Common myeloid progenitor, CD34-positive (primary cell): Measurements from ENCODE around the gene ZNF775.

Experiments
- CTCF ChIA-PET: fragments of 350-600 bp; sonication (Branson Sonifier 250); formaldehyde crosslinking; loops from one replicate; lab custom pipeline; 2021; ENCODE audit warnings: antibody characterized with exemption; lab: Charles Lee
- POLR2A ChIA-PET: fragments of 350-600 bp; sonication (Branson Sonifier 250); formaldehyde crosslinking; loops from one replicate; lab custom pipeline; 2021; ENCODE audit warnings: antibody characterized with exemption; lab: Charles Lee
- DNase-seq, 3 donors: peaks; one replicate each; pipeline versions ENCODE4 v3.0.0 to v3.0.0-alpha.2; 2013
- H3K27ac ChIP-seq, 2 experiments: 1 replicate in 1 of 2; 2 replicates in 1 of 2; pipeline ENCODE4 v1.7.0; 2013; ENCODE audit warnings: inconsistent platforms in 2 of 2, low read length in 2 of 2, mild to moderate bottlenecking in 2 of 2, low read depth in 1 of 2, moderate library complexity in 1 of 2; ENCODE audit not compliant: severe bottlenecking in 2 of 2, insufficient read depth in 1 of 2, poor library complexity in 1 of 2
- H3K27me3 ChIP-seq, 5 experiments: replicated peaks in 2 of 5; 1 replicate in 3 of 5; 2 replicates in 2 of 5; pipeline versions ENCODE4 v1.6.1 to v1.7.0; 2013; ENCODE audit warnings: low read length in 4 of 5, mild to moderate bottlenecking in 2 of 5, moderate library complexity in 2 of 5, inconsistent platforms in 1 of 5; ENCODE audit not compliant: insufficient read depth in 5 of 5, control insufficient read depth in 4 of 5
- H3K36me3 ChIP-seq, 4 experiments: 1 replicate in 2 of 4; 2 replicates in 2 of 4; pipeline versions ENCODE4 v1.6.1 to v1.7.0; 2013; ENCODE audit warnings: low read length in 3 of 4, control low read depth in 1 of 4, mild to moderate bottlenecking in 1 of 4; ENCODE audit not compliant: control insufficient read depth in 4 of 4, insufficient read depth in 4 of 4
- H3K4me1 ChIP-seq, 4 experiments: 1 replicate in 3 of 4; 2 replicates in 1 of 4; pipeline versions ENCODE4 v1.6.1 to v1.7.1; 2013; ENCODE audit warnings: low read length in 3 of 4, mild to moderate bottlenecking in 3 of 4, control low read depth in 1 of 4, inconsistent platforms in 1 of 4, moderate library complexity in 1 of 4; ENCODE audit not compliant: control insufficient read depth in 4 of 4, insufficient read depth in 4 of 4; ENCODE audit errors: control extremely low read depth in 1 of 4
- H3K4me3 ChIP-seq, 7 experiments: 1 replicate in 4 of 7; 2 replicates in 3 of 7; pipeline versions ENCODE4 v1.5.1 to v1.7.0; 2013; ENCODE audit warnings: mild to moderate bottlenecking in 7 of 7, low read length in 6 of 7, moderate library complexity in 6 of 7, inconsistent platforms in 2 of 7, low read depth in 2 of 7, control low read depth in 1 of 7; ENCODE audit not compliant: insufficient read depth in 4 of 7, control insufficient read depth in 1 of 7; ENCODE audit errors: extremely low read depth in 1 of 7
- H3K9me3 ChIP-seq, 5 experiments: 1 replicate in 4 of 5; 2 replicates in 1 of 5; pipeline versions ENCODE4 v1.6.1 to v1.7.1; 2013; ENCODE audit warnings: low read length in 4 of 5, mild to moderate bottlenecking in 2 of 5, inconsistent platforms in 1 of 5, low read depth in 1 of 5, moderate library complexity in 1 of 5; ENCODE audit not compliant: control insufficient read depth in 4 of 5, insufficient read depth in 2 of 5; ENCODE audit errors: control extremely low read depth in 1 of 5
- WGBS: methylation state at CpG from one replicate; pipeline ENCODE4 v1.1.5; 2013; ENCODE audit not compliant: insufficient coverage; 5-methylcytosine and 5-hydroxymethylcytosine counted together

The ZNF775 gene

DNA sequence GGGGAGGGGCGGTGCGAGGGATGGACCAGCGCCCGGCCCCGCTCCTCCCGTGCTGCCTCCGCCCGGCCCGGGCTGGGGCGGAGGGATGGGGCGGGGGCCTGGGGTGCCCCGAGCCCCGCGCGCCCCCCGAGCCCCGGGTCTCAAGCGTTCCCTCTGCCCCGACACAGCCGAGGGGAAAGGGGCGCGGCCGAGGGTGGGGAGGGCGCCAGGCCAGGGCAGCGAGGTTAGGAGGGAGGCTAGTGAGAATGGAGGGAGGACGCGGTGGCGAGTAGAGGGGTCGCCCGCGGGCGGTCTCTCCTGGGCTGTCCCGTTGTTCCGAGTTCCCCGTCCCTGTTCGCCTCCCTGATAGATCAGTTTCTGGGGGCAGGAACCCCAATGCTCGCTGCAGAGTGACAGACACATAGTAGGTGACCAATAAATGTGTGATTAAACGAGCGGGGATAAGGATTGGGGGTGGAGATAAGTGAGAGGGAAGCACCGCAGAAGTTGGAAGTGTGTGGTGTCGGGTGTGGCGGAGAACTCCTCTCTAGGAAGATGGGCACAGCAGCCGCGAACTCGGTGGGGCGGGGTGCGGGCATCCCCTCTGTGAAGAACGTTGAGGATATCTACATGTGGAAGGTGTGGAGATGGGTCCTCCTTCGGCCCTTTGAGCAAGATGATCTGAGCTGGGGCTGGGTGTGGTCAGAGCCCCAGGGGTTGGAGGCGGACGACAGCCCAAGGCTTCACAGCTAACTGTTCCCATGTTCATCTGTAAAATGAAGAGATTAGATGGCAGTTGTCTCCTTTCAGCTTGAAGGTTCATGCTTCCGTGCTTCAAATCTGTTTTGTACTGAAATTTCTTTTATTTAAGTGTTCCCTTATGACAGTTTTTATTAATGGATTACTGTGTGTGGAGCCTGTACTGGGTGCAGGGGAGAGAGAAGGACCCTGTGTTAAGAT lies 580 bp downstream of the ZNF775 start:
- Histone ChIP-seq H3K36me3 (peaks cover 0 to 6% (median 2%) of the 10 kb centered on the region in 4 experiments), H3K4me3 (peak overlapping the region; percentile 73 to 90 (median 84)), H3K27ac (peak overlapping the region in 1 of 2 experiments; percentile 78), H3K4me1 (peaks cover 11 to 58% (median 30%) of the 10 kb centered on the region in 4 experiments), H3K27me3 (no peaks in the 10 kb centered on the region), H3K9me3 (no peaks in the 10 kb centered on the region)
- POLR2A ChIA-PET, result interaction anchor here (0.9 to 2.3 kb wide), 3 partner anchors 11 to 16 kb away, joined by 3 to 13 read pairs (median 12); partner anchors contain the start of gene REPIN1
- DNase-seq, result peak in 1 of 3 donors; percentile 51
- CTCF ChIA-PET, result interaction anchor here (0.9 to 2.0 kb wide), 4 partner anchors 9 to 26 kb away, joined by 3 to 7 read pairs (median 6); a partner anchor contains a TSS
- 2% methylated on average over 37 of the region's 52 CpGs for WGBS

GRCh38 chr7:150380463-150380862 lies 1.3 kb downstream of the ZNF775 start:
- ChIA-PET CTCF (interaction anchor here (0.9 to 1.8 kb wide), 3 partner anchors 10 to 26 kb away, joined by 3 to 7 read pairs (median 4); a partner anchor contains a TSS), POLR2A (interaction anchor here (1.0 kb wide), 1 partner anchor 11 kb away, joined by 4 read pairs; no protein-coding TSS in a partner anchor)
- H3K4me1 ChIP-seq, result peaks cover 11 to 61% (median 30%) of the 10 kb centered on the region in 4 experiments
- H3K4me3 ChIP-seq, result peak overlapping the region in 3 of 7 experiments; percentile 84 to 89 (median 87)
- no peaks in the 10 kb centered on the region for H3K27me3 ChIP-seq
- 92% methylated on average over 11 of the region's 11 CpGs for WGBS
- H3K9me3 ChIP-seq, result no peaks in the 10 kb centered on the region
- no peak for DNase-seq
- H3K36me3 ChIP-seq, result peaks cover 0 to 4% (median under 1%) of the 10 kb centered on the region in 4 experiments
- peak overlapping the region in 1 of 2 experiments; percentile 78 for H3K27ac ChIP-seq

GRCh38 chr7:150381096-150381495 lies 2.0 kb downstream of the ZNF775 start:
- 93% methylated on average over 7 of the region's 9 CpGs for WGBS
- Histone ChIP-seq H3K27me3 (no peaks in the 10 kb centered on the region), H3K9me3 (no peaks in the 10 kb centered on the region), H3K4me3 (no peak overlapping the region), H3K4me1 (peaks cover 11 to 56% (median 30%) of the 10 kb centered on the region in 4 experiments), H3K27ac (no peak overlapping the region), H3K36me3 (peaks cover 0 to 2% (median under 1%) of the 10 kb centered on the region in 4 experiments)
- CTCF ChIA-PET, result interaction anchor here (1.5 to 1.8 kb wide), 2 partner anchors 11 to 25 kb away, joined by 4 to 7 read pairs; a partner anchor contains a TSS
- POLR2A ChIA-PET, result interaction anchor here (1.0 kb wide), 1 partner anchor 11 kb away, joined by 4 read pairs; no protein-coding TSS in a partner anchor
- DNase-seq, result no peak

GRCh38 chr7:150381785-150382122 lies 2.6 kb downstream of the ZNF775 start:
- Histone ChIP-seq H3K27ac (no peak overlapping the region), H3K27me3 (no peaks in the 10 kb centered on the region), H3K9me3 (no peaks in the 10 kb centered on the region), H3K36me3 (peaks cover 0 to 2% (median 0%) of the 10 kb centered on the region in 4 experiments), H3K4me3 (no peak overlapping the region), H3K4me1 (peaks cover 11 to 49% (median 26%) of the 10 kb centered on the region in 4 experiments)
- CTCF ChIA-PET, result no interaction called here
- WGBS, result 100% methylated on average over 1 of the region's 1 CpG
- no peak for DNase-seq
- POLR2A ChIA-PET, result no interaction called here

- peaks cover 9 to 44% (median 21%) of the 10 kb centered on the region in 4 experiments for H3K4me1 ChIP-seq
- ChIA-PET CTCF (no interaction called here), POLR2A (no interaction called here)
- no peak overlapping the region for H3K27ac ChIP-seq
- WGBS, result 98% methylated on average over 10 of the region's 20 CpGs
- H3K4me3 ChIP-seq, result no peak overlapping the region
- no peaks in the 10 kb centered on the region for H3K27me3 ChIP-seq
- no peaks in the 10 kb centered on the region for H3K9me3 ChIP-seq
- peaks cover 0 to 2% (median 0%) of the 10 kb centered on the region in 4 experiments for H3K36me3 ChIP-seq
- DNase-seq, result no peak
Measured at GRCh38 chr7:150382123-150382843, 3.2 kb downstream of the ZNF775 start.

GRCh38 chr7:150382844-150383225 lies 3.7 kb downstream of the ZNF775 start:
- ChIA-PET CTCF (interaction anchor here (1.5 kb wide), 1 partner anchor 14 kb away, joined by 6 read pairs; no protein-coding TSS in a partner anchor), POLR2A (no interaction called here)
- Histone ChIP-seq H3K27ac (no peak overlapping the region), H3K9me3 (no peaks in the 10 kb centered on the region), H3K36me3 (peaks cover 0 to 2% (median 0%) of the 10 kb centered on the region in 4 experiments), H3K27me3 (no peaks in the 10 kb centered on the region), H3K4me1 (peaks cover 3 to 38% (median 15%) of the 10 kb centered on the region in 4 experiments), H3K4me3 (no peak overlapping the region)
- WGBS, result 100% methylated on average over 1 of the region's 4 CpGs
- DNase-seq, result no peak
